Caco-2 (cell line): ENCODE data around the gene NDUFA11. TPM values are rescaled to one million over a fixed set of nuclear protein-coding genes. Genes with fewer than 3 reads are reported as not detected.

Experiments
- BruUV-seq: library from RNA; stranded (reverse); fragments of 400-500 nt; replicated peaks from 2 replicates; lab custom pipeline; 2021; lab: Mats Ljungman, UMichigan
- CTCF ChIA-PET: fragments of 300-600 bp; sonication (Branson Sonifier 250); formaldehyde crosslinking; loops from one replicate; lab custom pipeline; 2022; ENCODE audit warnings: antibody characterized with exemption; lab: Charles Lee
- POLR2A ChIA-PET: fragments of 300-600 bp; sonication (Branson Sonifier 250); formaldehyde crosslinking; loops from one replicate; lab custom pipeline; 2022; ENCODE audit warnings: antibody characterized with exemption; lab: Charles Lee
- DNase-seq, 2 experiments: peaks; one replicate each; pipeline versions ENCODE4 v3.0.0 to v3.0.0-alpha.2; 2020 to 2022
- H3K27me3 ChIP-seq: replicated peaks from 2 replicates; pipeline ENCODE4 v1.6.0; 2011; ENCODE audit warnings: low read length; ENCODE audit not compliant: control insufficient read depth, insufficient read depth
- H3K36me3 ChIP-seq: 2 replicates; pipeline ENCODE4 v1.5.1; 2011; ENCODE audit warnings: low read length; ENCODE audit not compliant: control insufficient read depth, insufficient read depth
- H3K4me1 ChIP-seq: fragments of 250-450 bp; sonication (Bioruptor Pico); 2 replicates; pipeline ENCODE4 v1.5.1; 2020; ENCODE audit warnings: mild to moderate bottlenecking
- H3K4me3 ChIP-seq: 2 replicates; pipeline ENCODE4 v1.5.1; 2011; ENCODE audit warnings: low read depth, mild to moderate bottlenecking, control low read depth, low read length
- H3K9me3 ChIP-seq: fragments of 250-450 bp; sonication (Bioruptor Pico); 2 replicates; pipeline ENCODE4 v1.5.1; 2020; ENCODE audit warnings: mild to moderate bottlenecking, moderate library complexity
- H3K27ac Mint-ChIP-seq: one replicate; pipeline ENCODE4 v1.8.0; 2022; ENCODE audit warnings: mixed read lengths; ENCODE audit not compliant: unreplicated experiment
- H3K27me3 Mint-ChIP-seq: one replicate; pipeline ENCODE4 v1.8.0; 2022; ENCODE audit warnings: mixed read lengths; ENCODE audit not compliant: insufficient read depth, unreplicated experiment
- H3K36me3 Mint-ChIP-seq: one replicate; pipeline ENCODE4 v1.8.0; 2022; ENCODE audit warnings: mild to moderate bottlenecking, mixed read lengths; ENCODE audit not compliant: insufficient read depth, unreplicated experiment
- H3K4me1 Mint-ChIP-seq: one replicate; pipeline ENCODE4 v1.8.0; 2022; ENCODE audit warnings: low read depth, mixed read lengths; ENCODE audit not compliant: unreplicated experiment
- H3K4me3 Mint-ChIP-seq: one replicate; pipeline ENCODE4 v1.8.0; 2022; ENCODE audit warnings: mild to moderate bottlenecking, moderate library complexity, mixed read lengths; ENCODE audit not compliant: unreplicated experiment
- H3K9me3 Mint-ChIP-seq: one replicate; pipeline ENCODE4 v1.8.0; 2022; ENCODE audit warnings: mixed read lengths; ENCODE audit not compliant: unreplicated experiment
- intact Hi-C: fragments of 100-400 bp; cut with micrococcal nuclease; formaldehyde crosslinking; loops from one replicate; pipeline ENCODE4 v1.10.0; 2022; ENCODE audit not compliant: unreplicated experiment
- total RNA-seq: library from RNA; stranded (reverse); gene quantifications from 2 replicates; pipeline ENCODE4 v1.2.3, GENCODE V29; 2022
- TF ChIP-seq, protein P1 (sequence below), 2 experiments: fragments of 200-600 bp in 1 of 2; IDR thresholded peaks; 1 replicate in 1 of 2; 2 replicates in 1 of 2; pipeline versions ENCODE4 v1.5.1 to v1.8.0; 2011 to 2022; ENCODE audit warnings: antibody characterized with exemption in 1 of 2, control low read depth in 1 of 2, inconsistent platforms in 1 of 2, low read depth in 1 of 2, low read length in 1 of 2, mild to moderate bottlenecking in 1 of 2, moderate library complexity in 1 of 2; ENCODE audit not compliant: insufficient read depth in 1 of 2, severe bottlenecking in 1 of 2, unreplicated experiment in 1 of 2

Gene NDUFA11
- total RNA-seq, 1 experiment from 2014 or later = 272 TPM

DNA sequence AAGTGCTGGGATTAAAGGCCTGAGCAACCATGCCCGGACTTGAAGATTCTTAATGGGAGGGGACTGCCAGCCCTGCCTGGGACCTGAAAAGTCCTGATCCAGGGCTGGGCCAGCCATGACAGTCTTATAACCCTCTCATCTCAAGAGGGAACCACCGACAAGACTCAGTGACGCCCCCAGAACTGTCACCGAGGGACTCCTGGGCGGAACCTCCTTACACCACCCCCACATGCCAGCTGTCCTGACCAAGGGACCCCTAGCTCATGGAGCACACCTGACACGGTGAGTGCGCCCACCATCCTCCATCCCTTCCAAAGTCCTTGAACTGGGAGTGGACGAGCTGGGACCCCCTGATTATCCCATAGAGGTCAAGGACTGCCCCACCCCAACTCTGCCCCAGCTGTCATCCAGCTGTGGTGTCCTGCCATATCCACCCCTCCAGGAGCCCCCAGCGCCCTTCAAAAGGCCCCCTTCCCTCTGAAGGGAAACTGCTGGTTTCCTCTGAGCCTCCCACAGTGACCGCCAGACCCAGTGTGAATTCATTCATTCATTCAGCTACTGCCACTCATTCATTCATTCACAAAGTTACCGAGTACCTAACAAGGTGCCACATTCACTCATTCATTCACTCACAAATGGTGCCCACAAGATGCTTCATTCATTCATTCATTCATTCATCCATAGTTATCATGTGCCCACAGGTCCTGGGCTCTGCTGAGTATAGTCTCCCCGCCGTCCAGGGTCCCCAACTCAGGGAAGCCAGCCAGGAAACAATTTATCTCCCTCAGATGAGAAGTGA lies 3.7 kb downstream of the NDUFA11 start:
- Histone ChIP-seq H3K27me3 (no peaks in the 10 kb centered on the region), H3K36me3 (no peaks in the 10 kb centered on the region; the same call in 1 of the 2 replicates), H3K9me3 (no peaks in the 10 kb centered on the region), H3K4me3 (no peak overlapping the region), H3K4me1 (no peaks in the 10 kb centered on the region; the same call in 1 of the 2 replicates)
- Mint-ChIP-seq H3K27ac (no peak overlapping the region), H3K4me3 (no peak overlapping the region), H3K9me3 (no peaks in the 10 kb centered on the region), H3K27me3 (no peaks in the 10 kb centered on the region), H3K36me3 (peaks cover 39% of the 10 kb centered on the region), H3K4me1 (no peaks in the 10 kb centered on the region)
- ChIA-PET CTCF (no interaction called here), POLR2A (interaction anchor here (0.6 kb wide), 2 partner anchors 18 to 126 kb away, joined by 4 to 7 read pairs; no protein-coding TSS in a partner anchor)
- DNase-seq = no peak
- BruUV-seq = no TSS peak
- TF ChIP-seq, protein P1, sequence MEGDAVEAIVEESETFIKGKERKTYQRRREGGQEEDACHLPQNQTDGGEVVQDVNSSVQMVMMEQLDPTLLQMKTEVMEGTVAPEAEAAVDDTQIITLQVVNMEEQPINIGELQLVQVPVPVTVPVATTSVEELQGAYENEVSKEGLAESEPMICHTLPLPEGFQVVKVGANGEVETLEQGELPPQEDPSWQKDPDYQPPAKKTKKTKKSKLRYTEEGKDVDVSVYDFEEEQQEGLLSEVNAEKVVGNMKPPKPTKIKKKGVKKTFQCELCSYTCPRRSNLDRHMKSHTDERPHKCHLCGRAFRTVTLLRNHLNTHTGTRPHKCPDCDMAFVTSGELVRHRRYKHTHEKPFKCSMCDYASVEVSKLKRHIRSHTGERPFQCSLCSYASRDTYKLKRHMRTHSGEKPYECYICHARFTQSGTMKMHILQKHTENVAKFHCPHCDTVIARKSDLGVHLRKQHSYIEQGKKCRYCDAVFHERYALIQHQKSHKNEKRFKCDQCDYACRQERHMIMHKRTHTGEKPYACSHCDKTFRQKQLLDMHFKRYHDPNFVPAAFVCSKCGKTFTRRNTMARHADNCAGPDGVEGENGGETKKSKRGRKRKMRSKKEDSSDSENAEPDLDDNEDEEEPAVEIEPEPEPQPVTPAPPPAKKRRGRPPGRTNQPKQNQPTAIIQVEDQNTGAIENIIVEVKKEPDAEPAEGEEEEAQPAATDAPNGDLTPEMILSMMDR (IDR thresholded peaks at IDR 0.05; ENCODE audit: insufficient read depth in 1 of 2, low read depth in 1 of 2, low read length in 1 of 2, severe bottlenecking in 1 of 2, unreplicated experiment in 1 of 2) = no peak
- intact Hi-C loops = loop anchor here (5.0 kb wide), 1 partner anchor 73 kb away; no protein-coding TSS in a partner anchor

- H3K4me1 ChIP-seq = no peaks in the 10 kb centered on the region
- ChIA-PET CTCF (interaction anchor here (1.3 kb wide), 1 partner anchor 93 kb away, joined by 3 read pairs; no protein-coding TSS in a partner anchor), POLR2A (interaction anchor here (0.5 kb wide), 1 partner anchor 60 kb away, joined by 3 read pairs; no protein-coding TSS in a partner anchor)
- TF ChIP-seq, protein P1 (IDR thresholded peaks at IDR 0.05; ENCODE audit: insufficient read depth in 1 of 2, low read depth in 1 of 2, low read length in 1 of 2, severe bottlenecking in 1 of 2, unreplicated experiment in 1 of 2) = peak in 1 of 2 experiments; percentile 19
- no peak overlapping the region for H3K4me3 ChIP-seq
- peaks cover 28% of the 10 kb centered on the region for H3K36me3 Mint-ChIP-seq
- peak overlapping the region; percentile 66 for H3K27ac Mint-ChIP-seq
- H3K4me3 Mint-ChIP-seq = no peak overlapping the region
- H3K36me3 ChIP-seq = no peaks in the 10 kb centered on the region; the same call in 1 of the 2 replicates
- no peaks in the 10 kb centered on the region for H3K9me3 ChIP-seq
- no peaks in the 10 kb centered on the region for H3K27me3 Mint-ChIP-seq
- intact Hi-C loops = no loop called here
- no peaks in the 10 kb centered on the region for H3K4me1 Mint-ChIP-seq
- H3K9me3 Mint-ChIP-seq = no peaks in the 10 kb centered on the region
- no peak for DNase-seq
- BruUV-seq = no TSS peak
- no peaks in the 10 kb centered on the region for H3K27me3 ChIP-seq
These were observed 6.2 kb downstream of the NDUFA11 start for GRCh38 chr19:5897189-5897969.
